BLaER1 treated with 17β-estradiol and CSF1 and Interleukin-3, amounts not matched to agents 10 nM and 100 nM (cell line): ENCODE results near the gene ADCY4.

ENCODE experiments used
- H3K27ac ChIP-seq, 11 experiments: shearing (Covaris generic); formaldehyde crosslinking; 2 replicates each; pipeline ENCODE4 v1.8.1; 2022
- H3K27me3 ChIP-seq, 11 experiments: shearing (Covaris generic); formaldehyde crosslinking; 2 replicates each; pipeline ENCODE4 v1.8.1; 2022
- H3K36me3 ChIP-seq, 11 experiments: shearing (Covaris generic); formaldehyde crosslinking; 2 replicates each; pipeline ENCODE4 v1.8.1; 2022
- H3K4me1 ChIP-seq, 10 experiments: shearing (Covaris generic); formaldehyde crosslinking; 2 replicates each; pipeline ENCODE4 v1.8.1; 2022
- H3K4me2 ChIP-seq, 11 experiments: shearing (Covaris generic); formaldehyde crosslinking; 2 replicates each; pipeline ENCODE4 v1.8.1; 2022
- H3K4me3 ChIP-seq, 10 experiments: shearing (Covaris generic); formaldehyde crosslinking; 2 replicates each; pipeline ENCODE4 v1.8.1; 2022
- H3K9ac ChIP-seq, 11 experiments: shearing (Covaris generic); formaldehyde crosslinking; 2 replicates each; pipeline ENCODE4 v1.8.1; 2022
- H3K9me3 ChIP-seq, 11 experiments: shearing (Covaris generic); formaldehyde crosslinking; replicated peaks in 1 of 11; 2 replicates each; pipeline ENCODE4 v1.8.1; 2022
- H4K20me1 ChIP-seq, 11 experiments: shearing (Covaris generic); formaldehyde crosslinking; 2 replicates each; pipeline ENCODE4 v1.8.1; 2022
- Cebpa-rat ChIP-seq, 11 experiments: shearing (Covaris generic); IDR thresholded peaks; 2 replicates each; pipeline ENCODE4 v1.8.1; 2022

The ADCY4 gene

DNA sequence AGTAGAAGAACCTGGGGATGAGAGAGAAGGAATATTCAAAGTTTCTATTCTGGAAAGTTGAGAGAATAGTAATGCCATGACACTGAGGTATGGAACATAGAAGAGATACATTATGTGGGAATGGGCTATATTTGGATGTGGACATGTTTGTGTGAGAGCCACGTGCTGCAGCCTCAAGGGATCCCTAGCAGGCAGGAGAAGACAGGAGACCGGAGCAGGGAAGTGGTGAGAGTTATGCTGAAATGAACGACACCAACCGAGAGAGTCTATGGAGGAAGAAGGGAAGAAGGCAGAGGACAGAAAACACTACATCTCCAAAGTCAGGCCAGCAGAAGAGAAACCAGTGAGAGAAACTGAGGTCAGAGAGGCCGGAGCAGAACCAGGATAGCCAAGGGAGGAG, 14.9 kb upstream of the ADCY4 start:
- Histone ChIP-seq H3K9ac (no peak overlapping the region), H3K4me3 (no peak overlapping the region), H3K27me3 (peaks cover 0 to 8% (median 0%) of the 10 kb centered on the region in 11 experiments; a peak in 2 of 22 replicates), H3K27ac (no peak overlapping the region), H4K20me1 (no peaks in the 10 kb centered on the region), H3K4me2 (no peak overlapping the region), H3K9me3 (no peaks in the 10 kb centered on the region), H3K36me3 (no peaks in the 10 kb centered on the region), H3K4me1 (peaks cover 0 to 25% (median 7%) of the 10 kb centered on the region in 10 experiments; a peak in 14 of 20 replicates)
- no peak for TF ChIP-seq Cebpa-rat (IDR thresholded peaks at IDR 0.05)

DNA sequence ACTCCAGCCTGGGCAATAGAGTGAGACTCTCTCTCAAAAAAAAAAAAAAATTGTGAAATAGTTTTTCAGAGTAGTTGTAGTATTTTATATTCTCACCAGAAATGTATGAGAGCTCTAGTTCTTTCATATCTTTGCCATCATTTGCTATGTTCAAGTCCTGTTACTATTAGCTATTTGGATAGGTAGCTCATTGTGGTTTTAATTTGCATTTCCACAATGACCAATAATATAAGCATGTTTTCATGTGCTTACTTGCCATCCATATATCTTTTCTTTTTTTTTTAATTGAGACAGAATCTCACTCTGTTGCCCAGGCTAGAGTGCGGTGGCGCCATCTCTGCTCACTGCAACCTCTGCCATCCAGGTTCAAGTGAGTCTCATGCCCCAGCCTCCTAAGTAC, 13.3 kb upstream of the ADCY4 start:
- no peak overlapping the region for H3K27ac ChIP-seq
- H3K9ac ChIP-seq, result no peak overlapping the region
- H4K20me1 ChIP-seq, result no peaks in the 10 kb centered on the region
- H3K36me3 ChIP-seq, result no peaks in the 10 kb centered on the region
- no peak overlapping the region for H3K4me3 ChIP-seq
- no peak overlapping the region for H3K4me2 ChIP-seq
- no peak for TF ChIP-seq Cebpa-rat (IDR thresholded peaks at IDR 0.05)
- peaks cover 0 to 19% (median 0%) of the 10 kb centered on the region in 10 experiments; a peak in 6 of 20 replicates for H3K4me1 ChIP-seq
- H3K9me3 ChIP-seq, result no peaks in the 10 kb centered on the region
- peaks cover 0 to 8% (median 0%) of the 10 kb centered on the region in 11 experiments; a peak in 2 of 22 replicates for H3K27me3 ChIP-seq

DNA sequence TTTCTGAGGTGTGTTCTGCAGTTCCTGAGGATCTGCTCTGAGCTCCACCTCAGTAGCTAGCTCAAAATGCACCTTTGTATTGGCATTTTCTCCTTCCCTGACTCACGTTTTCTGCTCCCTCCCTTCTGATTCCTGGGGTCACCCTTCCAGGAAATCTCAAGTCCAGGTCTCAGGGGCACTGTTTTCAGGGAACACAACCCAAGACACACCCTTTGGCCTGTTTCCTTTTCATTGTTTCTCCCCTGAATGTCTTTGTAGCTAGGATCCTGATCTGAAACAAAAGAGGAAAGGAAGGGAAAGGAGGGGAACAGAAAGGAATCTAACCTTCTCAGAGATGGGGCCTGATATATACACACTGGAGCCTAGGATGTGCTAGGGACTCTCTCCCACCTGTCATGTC, 12.3 kb upstream of the ADCY4 start:
- Histone ChIP-seq H3K4me1 (peaks cover 0 to 16% (median 0%) of the 10 kb centered on the region in 10 experiments; a peak in 6 of 20 replicates), H3K27ac (no peak overlapping the region), H3K4me2 (no peak overlapping the region), H3K9me3 (no peaks in the 10 kb centered on the region), H4K20me1 (no peaks in the 10 kb centered on the region), H3K9ac (no peak overlapping the region), H3K4me3 (no peak overlapping the region), H3K27me3 (peaks cover 0 to 8% (median 0%) of the 10 kb centered on the region in 11 experiments; a peak in 2 of 22 replicates), H3K36me3 (no peaks in the 10 kb centered on the region)
- no peak for TF ChIP-seq Cebpa-rat (IDR thresholded peaks at IDR 0.05)

DNA sequence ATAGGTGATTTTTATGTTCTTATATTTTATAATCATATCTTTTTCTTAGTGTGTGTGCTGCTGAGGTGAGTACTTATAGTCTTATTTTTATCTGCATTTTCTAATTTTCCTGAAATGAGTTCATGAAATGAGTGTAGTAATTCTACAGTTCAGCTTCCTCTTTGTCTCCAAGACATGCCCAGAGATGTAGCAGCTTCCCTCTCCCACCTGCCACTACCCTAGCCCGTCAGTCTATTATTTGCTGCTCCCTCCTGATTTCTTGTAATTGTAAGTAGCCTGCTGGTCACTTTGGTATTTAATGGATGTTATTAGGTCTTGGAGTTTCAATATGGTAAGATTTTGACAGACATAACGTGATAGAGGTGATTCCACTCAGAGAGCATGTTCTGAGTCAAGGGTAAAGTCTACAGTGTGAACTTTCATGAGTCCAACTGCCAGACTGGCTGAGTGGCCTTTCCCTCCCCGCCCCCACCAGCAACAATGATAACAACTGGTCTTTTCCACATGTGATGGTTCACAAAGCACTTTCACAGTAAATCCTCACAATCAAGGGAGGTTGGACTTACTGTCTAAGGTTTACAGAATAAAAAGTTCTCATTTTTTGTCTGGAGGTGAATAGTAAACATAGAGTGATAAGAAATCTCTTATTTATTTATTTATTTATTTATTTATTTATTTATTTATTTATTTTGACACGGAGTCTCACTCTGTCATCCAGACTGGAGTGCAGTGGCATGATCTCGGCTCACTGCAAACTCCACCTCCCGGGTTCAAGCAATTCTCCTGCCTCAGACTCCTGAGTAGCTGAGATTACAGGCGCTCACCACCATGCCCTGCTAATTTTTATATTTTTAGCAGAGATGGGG, 9.2 kb upstream of the ADCY4 start:
- Histone ChIP-seq H3K9me3 (peaks cover 0 to 10% (median 5%) of the 10 kb centered on the region in 11 experiments; a peak in 6 of 22 replicates), H3K4me3 (no peak overlapping the region), H3K36me3 (no peaks in the 10 kb centered on the region), H4K20me1 (no peaks in the 10 kb centered on the region), H3K27ac (no peak overlapping the region), H3K9ac (no peak overlapping the region), H3K4me2 (no peak overlapping the region), H3K27me3 (peaks cover 11 to 28% (median 23%) of the 10 kb centered on the region in 11 experiments), H3K4me1 (peaks cover 7 to 15% (median 11%) of the 10 kb centered on the region in 10 experiments; a peak in 14 of 20 replicates)
- no peak for TF ChIP-seq Cebpa-rat (IDR thresholded peaks at IDR 0.05)

DNA sequence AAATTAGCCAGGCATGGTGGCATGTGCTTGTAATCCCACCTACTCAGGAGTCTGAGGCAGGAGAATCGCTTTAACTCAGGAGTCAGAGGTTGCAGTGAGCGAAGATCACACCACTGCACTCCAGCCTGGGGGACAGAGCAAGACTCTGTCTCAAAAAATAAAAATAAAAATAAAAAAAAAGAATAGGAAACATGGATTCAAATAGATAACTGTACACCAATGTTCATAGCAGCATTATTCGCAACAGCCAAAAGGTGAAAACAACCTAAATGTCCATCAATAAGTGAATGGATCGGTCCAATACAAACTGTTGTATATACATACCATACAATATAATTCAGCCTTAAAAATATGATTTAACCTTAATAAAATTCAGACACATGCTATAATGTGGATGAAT, 8.0 kb upstream of the ADCY4 start:
- peaks cover 0 to 15% (median 6%) of the 10 kb centered on the region in 11 experiments; a peak in 6 of 22 replicates for H3K9me3 ChIP-seq
- no peak for TF ChIP-seq Cebpa-rat (IDR thresholded peaks at IDR 0.05)
- H3K9ac ChIP-seq, result no peak overlapping the region
- H3K4me2 ChIP-seq, result no peak overlapping the region
- peaks cover 22 to 40% (median 34%) of the 10 kb centered on the region in 11 experiments for H3K27me3 ChIP-seq
- no peaks in the 10 kb centered on the region; a peak in 1 of 22 replicates for H4K20me1 ChIP-seq
- no peak overlapping the region for H3K27ac ChIP-seq
- H3K36me3 ChIP-seq, result peaks cover 0 to 4% (median 0%) of the 10 kb centered on the region in 11 experiments; a peak in 2 of 22 replicates
- no peak overlapping the region for H3K4me3 ChIP-seq
- peaks cover 11 to 24% (median 16%) of the 10 kb centered on the region in 10 experiments; a peak in 14 of 20 replicates for H3K4me1 ChIP-seq

GRCh38 chr14:24340606-24341005, 5.7 kb upstream of the ADCY4 start:
- peaks cover 0 to 21% (median 0%) of the 10 kb centered on the region in 11 experiments; a peak in 5 of 22 replicates for H3K36me3 ChIP-seq
- peak overlapping the region in 1 of 11 experiments; percentile 92; a peak in 1 of 22 replicates for H3K4me2 ChIP-seq
- H3K27ac ChIP-seq, result no peak overlapping the region
- peaks cover 45 to 62% (median 57%) of the 10 kb centered on the region in 11 experiments for H3K27me3 ChIP-seq
- H3K9me3 ChIP-seq, result peaks cover 0 to 15% (median 6%) of the 10 kb centered on the region in 11 experiments; a peak in 6 of 22 replicates
- H3K4me3 ChIP-seq, result no peak overlapping the region
- no peak overlapping the region for H3K9ac ChIP-seq
- peaks cover 0 to 13% (median 0%) of the 10 kb centered on the region in 11 experiments; a peak in 4 of 22 replicates for H4K20me1 ChIP-seq
- H3K4me1 ChIP-seq, result peaks cover 17 to 37% (median 26%) of the 10 kb centered on the region in 10 experiments
- TF ChIP-seq Cebpa-rat (IDR thresholded peaks at IDR 0.05), result no peak

DNA sequence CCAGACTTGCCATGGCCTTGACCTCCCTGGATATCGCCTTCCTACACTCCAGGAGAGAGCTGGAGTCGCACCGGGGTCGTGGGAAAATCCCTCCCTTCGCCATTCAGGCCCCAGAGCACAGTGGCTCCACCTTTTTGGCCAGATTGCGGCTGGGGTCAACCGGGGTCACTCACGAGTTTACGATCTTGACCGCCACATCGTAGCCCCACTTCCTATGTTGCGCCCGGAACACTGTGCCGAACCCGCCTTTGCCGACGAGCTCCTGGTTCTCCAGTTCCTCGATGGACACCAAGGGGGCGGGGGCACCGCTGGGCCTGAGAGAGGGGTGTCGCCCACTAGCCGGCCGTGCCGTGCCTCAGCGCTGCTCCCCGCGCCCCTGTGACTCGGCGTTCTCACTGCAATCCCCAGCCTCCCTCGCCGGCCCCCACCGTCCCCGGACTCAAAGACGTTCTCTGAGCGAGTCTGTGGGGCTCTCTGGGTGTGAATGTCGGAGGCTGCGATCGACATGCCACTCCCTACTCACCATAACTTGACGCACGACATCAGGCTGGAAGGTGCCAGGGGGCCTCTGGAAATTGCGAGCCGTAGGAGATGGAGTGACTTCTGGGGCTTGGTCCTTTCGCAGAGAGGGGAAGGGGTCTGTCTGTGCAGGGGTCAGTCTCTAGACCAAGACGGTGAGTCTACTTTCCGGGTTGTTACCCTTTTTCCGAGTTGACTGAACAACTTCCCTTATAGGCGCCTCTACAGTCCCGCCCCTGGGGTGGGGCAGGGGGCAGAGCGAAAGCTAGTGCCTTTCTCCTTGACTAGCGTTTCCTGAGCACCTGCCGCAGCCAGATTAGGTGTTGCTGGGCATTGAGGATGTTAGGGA, 4.6 kb upstream of the ADCY4 start, which contains the start of gene RIPK3:
RIPK3 (minus strand) TSS at position 708 of the 868 bp plus-strand sequence; CDS start at position 543, 165 bp downstream.
- Histone ChIP-seq H3K27ac (peak within 1 kb of the TSS in 7 of 11 experiments; percentile 32 to 67 (median 59); a peak in 11 of 22 replicates), H3K27me3 (peaks cover 56 to 73% (median 68%) of the 10 kb centered on the region in 11 experiments), H3K36me3 (peaks cover 0 to 21% (median 0%) of the 10 kb centered on the region in 11 experiments; a peak in 5 of 22 replicates), H3K4me2 (peak within 1 kb of the TSS; percentile 72 to 94 (median 89)), H4K20me1 (peaks cover 0 to 24% (median 4%) of the 10 kb centered on the region in 11 experiments; a peak in 8 of 22 replicates), H3K4me3 (peak within 1 kb of the TSS; percentile 49 to 72 (median 62)), H3K9ac (peak within 1 kb of the TSS; percentile 39 to 77 (median 59); a peak in 21 of 22 replicates), H3K9me3 (peaks cover 0 to 15% (median 6%) of the 10 kb centered on the region in 11 experiments; a peak in 6 of 22 replicates), H3K4me1 (peaks cover 28 to 48% (median 37%) of the 10 kb centered on the region in 10 experiments)
- no peak for TF ChIP-seq Cebpa-rat (IDR thresholded peaks at IDR 0.05)

DNA sequence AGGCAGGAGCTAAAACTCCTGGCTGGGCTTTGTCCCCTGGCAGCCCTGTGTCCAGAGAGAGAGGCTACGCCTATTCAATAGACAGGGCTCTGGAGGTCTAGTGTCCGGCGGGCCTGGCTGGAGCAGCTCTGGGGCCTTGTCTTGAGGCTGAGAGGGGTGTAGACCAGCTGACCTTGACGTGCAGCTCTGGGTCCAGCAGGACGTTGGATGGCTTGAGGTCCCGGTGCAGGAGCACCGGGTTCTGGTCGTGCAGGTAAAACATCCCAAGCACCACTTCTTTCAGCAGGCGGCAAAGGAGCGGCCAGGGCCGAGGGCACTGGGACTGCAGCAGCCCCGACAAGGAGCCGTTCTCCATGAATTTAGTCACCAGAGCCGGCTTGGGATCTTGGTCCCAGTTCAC, 4.0 kb upstream of the ADCY4 start:
- H3K9me3 ChIP-seq, result peaks cover 0 to 15% (median 6%) of the 10 kb centered on the region in 11 experiments; a peak in 6 of 22 replicates
- H3K4me3 ChIP-seq, result peak overlapping the region; percentile 49 to 72 (median 62); a peak in 19 of 20 replicates
- H3K27me3 ChIP-seq, result peaks cover 63 to 80% (median 75%) of the 10 kb centered on the region in 11 experiments
- no peak for TF ChIP-seq Cebpa-rat (IDR thresholded peaks at IDR 0.05)
- peak overlapping the region in 6 of 11 experiments; percentile 53 to 77 (median 64); a peak in 7 of 22 replicates for H3K9ac ChIP-seq
- peaks cover 34 to 52% (median 44%) of the 10 kb centered on the region in 10 experiments for H3K4me1 ChIP-seq
- peaks cover 0 to 31% (median 9%) of the 10 kb centered on the region in 11 experiments; a peak in 9 of 22 replicates for H4K20me1 ChIP-seq
- no peak overlapping the region for H3K27ac ChIP-seq
- H3K4me2 ChIP-seq, result peak overlapping the region; percentile 72 to 94 (median 89)
- H3K36me3 ChIP-seq, result peaks cover 0 to 21% (median 0%) of the 10 kb centered on the region in 11 experiments; a peak in 5 of 22 replicates
